Fibroblast of pulmonary artery (primary cell): ENCODE data around the gene NFKBIZ.
"Not testable (repeated sequence)": the region's sequence is repeated elsewhere in the genome, so short reads cannot be mapped to it uniquely, and the experiment has no call there.

Source experiments
- DNase-seq: peaks from one replicate; pipeline ENCODE4 v3.0.0-alpha.2; 2010; ENCODE audit warnings: low read depth
- H3K4me3 ChIP-seq: replicated peaks from 2 replicates; pipeline ENCODE4 v1.5.1; 2011; ENCODE audit warnings: low read depth, mild to moderate bottlenecking, control low read depth, low read length, moderate library complexity
- CTCF ChIP-seq: IDR thresholded peaks from 2 replicates; pipeline ENCODE4 v1.5.1; 2011; ENCODE audit warnings: mild to moderate bottlenecking, control low read depth, low read length, inconsistent platforms; ENCODE audit errors: missing control alignments

The NFKBIZ gene

DNA sequence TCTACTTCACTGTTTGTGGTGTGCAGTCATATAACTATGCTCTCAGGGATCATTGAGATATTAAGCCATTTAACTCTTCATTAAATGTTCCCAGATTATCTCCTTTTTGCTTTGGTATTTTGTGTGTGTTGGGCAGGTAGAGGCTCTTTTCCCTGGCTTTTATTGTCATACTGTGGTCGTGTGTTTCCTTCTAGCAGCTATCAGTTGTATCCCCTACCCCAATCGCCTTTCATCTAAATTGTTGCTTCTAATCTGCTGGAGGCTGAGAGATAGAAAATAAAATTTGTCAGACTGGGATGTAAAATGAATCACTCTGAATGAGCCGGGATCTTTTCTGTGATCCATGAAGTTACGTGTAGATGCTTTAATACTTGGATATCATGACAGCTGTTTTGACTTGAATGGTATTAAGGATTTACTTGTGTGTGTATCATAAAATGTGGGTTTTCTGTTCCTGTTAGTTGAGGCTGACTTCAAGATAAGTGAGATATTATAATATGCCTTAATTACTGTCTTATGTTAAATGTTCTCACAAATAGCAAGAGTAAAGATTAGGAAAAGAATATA, 9.2 kb downstream of the NFKBIZ start:
- no peak for DNase-seq
- no peak for TF ChIP-seq CTCF
- H3K4me3 ChIP-seq = no peak overlapping the region

DNA sequence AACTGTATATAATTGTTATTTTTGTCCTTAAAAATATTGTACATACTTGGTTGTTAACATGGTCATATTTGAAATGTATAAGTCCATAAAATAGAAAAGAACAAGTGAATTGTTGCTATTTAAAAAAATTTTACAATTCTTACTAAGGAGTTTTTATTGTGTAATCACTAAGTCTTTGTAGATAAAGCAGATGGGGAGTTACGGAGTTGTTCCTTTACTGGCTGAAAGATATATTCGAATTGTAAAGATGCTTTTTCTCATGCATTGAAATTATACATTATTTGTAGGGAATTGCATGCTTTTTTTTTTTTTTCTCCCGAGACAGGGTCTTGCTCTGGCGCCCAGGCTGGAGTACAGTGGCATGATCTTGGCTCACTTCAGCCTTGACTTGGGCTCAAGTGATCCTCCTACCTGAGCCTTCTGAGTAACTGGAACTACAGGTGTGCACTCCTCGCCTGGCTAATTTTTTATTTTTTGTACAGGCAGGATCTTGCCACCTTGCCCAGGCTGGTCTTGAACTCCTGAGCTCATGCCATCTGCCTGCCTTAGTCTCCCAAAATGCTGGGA, 10.7 kb downstream of the NFKBIZ start:
- TF ChIP-seq CTCF = no peak
- H3K4me3 ChIP-seq = no peak overlapping the region
- no peak for DNase-seq

GRCh38 chr3:101861212-101861788, 12.0 kb downstream of the NFKBIZ start:
- no peak for DNase-seq
- no peak for TF ChIP-seq CTCF
- no peak overlapping the region for H3K4me3 ChIP-seq

DNA sequence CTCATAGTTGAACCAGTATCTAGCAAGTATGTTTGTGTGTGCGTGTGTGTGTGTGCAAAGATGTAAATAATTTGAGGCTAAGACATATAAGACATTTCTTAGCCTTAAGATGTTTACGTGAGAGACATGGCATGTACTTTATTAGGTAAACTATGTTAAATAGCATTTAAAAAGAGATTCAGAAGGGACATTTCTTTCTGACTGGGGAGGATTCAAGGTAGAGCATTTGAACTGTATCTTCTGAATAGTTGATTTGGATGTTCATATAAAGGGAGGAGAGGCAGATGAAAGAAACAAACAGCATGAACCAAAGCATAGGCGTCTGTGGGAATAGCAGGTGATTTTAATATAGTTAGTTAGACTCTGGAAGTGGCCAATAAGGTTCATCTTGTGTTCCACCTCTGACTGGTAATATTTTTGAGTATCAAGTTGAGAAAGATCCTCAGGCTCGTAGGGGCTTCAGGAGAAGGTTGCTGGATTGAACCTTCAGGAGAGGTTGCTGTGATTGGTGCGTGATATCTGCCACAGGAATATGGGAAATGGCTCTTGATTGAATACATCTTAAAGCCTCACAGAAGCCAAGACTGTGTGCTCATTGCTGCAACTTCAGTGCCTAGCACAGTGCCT, 12.6 kb downstream of the NFKBIZ start:
- no peak overlapping the region for H3K4me3 ChIP-seq
- no peak for TF ChIP-seq CTCF
- no peak for DNase-seq

DNA sequence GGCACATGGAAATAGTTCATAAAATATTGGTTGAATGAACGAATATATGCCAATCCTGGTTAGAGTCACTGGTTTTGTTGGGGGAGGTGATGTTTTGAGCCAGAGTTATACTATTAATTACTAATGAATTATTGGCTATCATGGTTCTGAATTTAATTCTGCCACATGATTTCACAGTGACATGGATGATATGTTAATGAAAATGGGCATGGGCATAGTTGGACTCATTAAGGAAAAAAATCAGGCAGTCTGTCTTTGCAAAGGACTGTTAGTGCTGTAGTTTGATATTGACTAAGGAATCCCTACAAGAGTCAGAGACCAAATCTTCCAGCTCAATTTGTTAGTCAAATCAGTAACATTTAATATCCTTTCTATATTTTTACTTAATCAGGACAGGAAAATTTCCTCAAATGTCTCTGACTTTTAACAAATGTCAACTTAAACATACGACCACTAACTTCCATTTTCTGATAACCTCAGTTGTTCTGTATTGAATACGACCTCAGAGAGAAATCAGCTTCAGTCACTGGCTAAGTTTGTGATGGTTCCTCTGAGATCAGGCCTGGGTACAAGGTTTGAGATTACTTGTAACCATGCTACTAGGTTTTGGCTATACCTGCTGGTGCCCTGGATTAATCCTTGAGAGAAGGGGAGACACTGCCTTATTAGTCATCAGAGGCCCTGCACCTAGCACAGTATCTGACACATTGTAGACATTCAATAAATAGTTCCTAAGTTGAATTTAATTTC, 13.3 kb downstream of the NFKBIZ start:
- no peak overlapping the region for H3K4me3 ChIP-seq
- TF ChIP-seq CTCF = no peak
- no peak for DNase-seq

GRCh38 chr3:101864926-101865325, 15.6 kb downstream of the NFKBIZ start:
- not testable (repeated sequence) for H3K4me3 ChIP-seq, DNase-seq
